Measurements from ENCODE around the gene TMEM164.

Gene TMEM164

DNA sequence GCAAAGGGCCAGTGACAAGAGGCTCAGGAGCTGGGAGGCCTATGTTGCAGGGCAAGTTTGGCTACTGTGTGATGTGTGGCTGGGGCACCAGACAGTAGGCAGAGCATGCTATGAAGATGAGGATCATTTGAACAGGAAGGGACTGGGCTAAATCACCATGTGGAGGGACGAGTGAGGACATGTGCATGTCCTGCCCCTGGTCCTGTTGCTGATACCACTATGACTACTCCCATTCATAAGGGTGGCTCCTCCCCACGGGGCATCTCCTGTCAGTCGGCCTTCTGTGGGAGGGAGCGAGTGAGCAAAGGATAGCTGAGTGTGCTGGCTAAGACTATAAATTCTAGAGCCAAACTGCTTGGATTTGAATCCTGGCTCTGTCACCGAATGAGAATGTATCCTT lies 139.2 kb downstream of the TMEM164 start:
- TF ChIP-seq FOXP2 (optimal IDR thresholded peaks at IDR 0.05; ENCODE audit: borderline replicate concordance, extremely low read depth, extremely low read length, insufficient read depth), result no peak
- no peak for TF ChIP-seq POLR2AphosphoS5 (IDR thresholded peaks at IDR 0.05; ENCODE audit: low read depth, low read length)
- no peak for TF ChIP-seq TAF1 (IDR thresholded peaks at IDR 0.05; ENCODE audit: borderline replicate concordance, insufficient read depth, low read length)
- no peak for TF ChIP-seq SIN3A (IDR thresholded peaks at IDR 0.05; ENCODE audit: borderline replicate concordance, insufficient read depth, low read length)
- TF ChIP-seq, protein P1, sequence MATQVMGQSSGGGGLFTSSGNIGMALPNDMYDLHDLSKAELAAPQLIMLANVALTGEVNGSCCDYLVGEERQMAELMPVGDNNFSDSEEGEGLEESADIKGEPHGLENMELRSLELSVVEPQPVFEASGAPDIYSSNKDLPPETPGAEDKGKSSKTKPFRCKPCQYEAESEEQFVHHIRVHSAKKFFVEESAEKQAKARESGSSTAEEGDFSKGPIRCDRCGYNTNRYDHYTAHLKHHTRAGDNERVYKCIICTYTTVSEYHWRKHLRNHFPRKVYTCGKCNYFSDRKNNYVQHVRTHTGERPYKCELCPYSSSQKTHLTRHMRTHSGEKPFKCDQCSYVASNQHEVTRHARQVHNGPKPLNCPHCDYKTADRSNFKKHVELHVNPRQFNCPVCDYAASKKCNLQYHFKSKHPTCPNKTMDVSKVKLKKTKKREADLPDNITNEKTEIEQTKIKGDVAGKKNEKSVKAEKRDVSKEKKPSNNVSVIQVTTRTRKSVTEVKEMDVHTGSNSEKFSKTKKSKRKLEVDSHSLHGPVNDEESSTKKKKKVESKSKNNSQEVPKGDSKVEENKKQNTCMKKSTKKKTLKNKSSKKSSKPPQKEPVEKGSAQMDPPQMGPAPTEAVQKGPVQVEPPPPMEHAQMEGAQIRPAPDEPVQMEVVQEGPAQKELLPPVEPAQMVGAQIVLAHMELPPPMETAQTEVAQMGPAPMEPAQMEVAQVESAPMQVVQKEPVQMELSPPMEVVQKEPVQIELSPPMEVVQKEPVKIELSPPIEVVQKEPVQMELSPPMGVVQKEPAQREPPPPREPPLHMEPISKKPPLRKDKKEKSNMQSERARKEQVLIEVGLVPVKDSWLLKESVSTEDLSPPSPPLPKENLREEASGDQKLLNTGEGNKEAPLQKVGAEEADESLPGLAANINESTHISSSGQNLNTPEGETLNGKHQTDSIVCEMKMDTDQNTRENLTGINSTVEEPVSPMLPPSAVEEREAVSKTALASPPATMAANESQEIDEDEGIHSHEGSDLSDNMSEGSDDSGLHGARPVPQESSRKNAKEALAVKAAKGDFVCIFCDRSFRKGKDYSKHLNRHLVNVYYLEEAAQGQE (IDR thresholded peaks at IDR 0.05; ENCODE audit: insufficient read depth in 1 of 2, low read depth in 2 of 2, low read length in 2 of 2), result no peak

DNA sequence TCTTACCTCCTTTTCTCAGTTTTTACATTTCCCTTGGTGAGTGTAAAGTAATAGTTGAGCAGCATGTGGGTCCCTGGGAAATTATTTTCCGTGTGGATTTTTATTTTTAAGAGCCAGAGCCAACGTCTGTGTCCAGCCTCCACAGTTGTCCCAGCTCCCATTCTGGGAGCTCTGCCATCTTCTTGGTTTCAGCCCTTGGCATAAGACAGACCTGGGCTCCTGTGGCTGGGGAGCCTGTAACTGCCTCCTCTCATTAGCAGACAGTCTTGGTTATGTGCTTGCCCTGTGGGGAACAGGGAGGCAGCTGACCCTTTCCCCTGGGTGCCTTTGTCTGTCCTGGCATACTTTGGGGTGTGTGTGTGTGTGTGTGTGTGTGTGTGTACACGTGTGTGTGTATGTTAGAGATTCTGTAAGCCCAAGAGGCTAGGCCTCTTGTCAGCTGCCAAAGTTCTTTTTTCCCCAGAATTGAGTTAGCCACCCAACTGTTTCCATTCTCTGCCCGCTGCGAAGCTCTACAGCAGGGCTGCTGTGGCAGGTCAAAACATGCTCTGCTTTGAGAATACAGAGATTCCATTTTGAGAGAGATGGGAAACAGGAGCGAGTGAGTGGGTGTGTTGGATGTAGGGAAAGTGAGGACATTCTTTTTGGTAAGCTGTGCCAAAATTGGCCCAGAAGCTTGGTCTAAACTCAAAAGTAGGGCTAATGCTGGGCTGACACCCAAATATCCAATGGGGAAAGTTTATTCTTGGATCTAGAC lies 140.7 kb downstream of the TMEM164 start:
- no peak for TF ChIP-seq FOXP2 (optimal IDR thresholded peaks at IDR 0.05; ENCODE audit: borderline replicate concordance, extremely low read depth, extremely low read length, insufficient read depth)
- TF ChIP-seq TAF1 (IDR thresholded peaks at IDR 0.05; ENCODE audit: borderline replicate concordance, insufficient read depth, low read length), result no peak
- TF ChIP-seq, protein P1 (IDR thresholded peaks at IDR 0.05; ENCODE audit: insufficient read depth in 1 of 2, low read depth in 2 of 2, low read length in 2 of 2), result no peak
- no peak for TF ChIP-seq POLR2AphosphoS5 (IDR thresholded peaks at IDR 0.05; ENCODE audit: low read depth, low read length)
- TF ChIP-seq SIN3A (IDR thresholded peaks at IDR 0.05; ENCODE audit: borderline replicate concordance, insufficient read depth, low read length), result no peak

DNA sequence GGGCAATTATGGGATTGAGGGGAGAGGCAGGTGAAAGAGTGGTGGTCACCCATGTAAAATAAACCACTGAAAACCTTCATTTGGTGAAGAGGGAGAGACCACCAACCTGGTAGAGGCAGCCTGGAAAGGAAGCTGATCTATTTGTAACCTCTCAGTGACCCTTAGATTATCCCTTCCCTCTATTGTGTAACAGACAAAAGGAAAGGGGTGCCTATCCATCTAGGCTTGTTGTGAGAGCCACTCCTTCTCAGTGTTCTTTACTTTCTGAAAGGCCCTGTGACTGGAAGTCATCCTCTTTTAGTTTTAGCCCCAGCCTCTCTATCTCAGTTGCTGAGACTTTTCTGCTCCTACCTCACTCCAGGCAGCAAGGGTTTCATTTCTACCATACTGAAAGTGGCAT lies 142.4 kb downstream of the TMEM164 start:
- no peak for TF ChIP-seq SIN3A (IDR thresholded peaks at IDR 0.05; ENCODE audit: borderline replicate concordance, insufficient read depth, low read length)
- TF ChIP-seq TAF1 (IDR thresholded peaks at IDR 0.05; ENCODE audit: borderline replicate concordance, insufficient read depth, low read length), result no peak
- no peak for TF ChIP-seq FOXP2 (optimal IDR thresholded peaks at IDR 0.05; ENCODE audit: borderline replicate concordance, extremely low read depth, extremely low read length, insufficient read depth)
- TF ChIP-seq POLR2AphosphoS5 (IDR thresholded peaks at IDR 0.05; ENCODE audit: low read depth, low read length), result no peak
- TF ChIP-seq, protein P1 (IDR thresholded peaks at IDR 0.05; ENCODE audit: insufficient read depth in 1 of 2, low read depth in 2 of 2, low read length in 2 of 2), result no peak

DNA sequence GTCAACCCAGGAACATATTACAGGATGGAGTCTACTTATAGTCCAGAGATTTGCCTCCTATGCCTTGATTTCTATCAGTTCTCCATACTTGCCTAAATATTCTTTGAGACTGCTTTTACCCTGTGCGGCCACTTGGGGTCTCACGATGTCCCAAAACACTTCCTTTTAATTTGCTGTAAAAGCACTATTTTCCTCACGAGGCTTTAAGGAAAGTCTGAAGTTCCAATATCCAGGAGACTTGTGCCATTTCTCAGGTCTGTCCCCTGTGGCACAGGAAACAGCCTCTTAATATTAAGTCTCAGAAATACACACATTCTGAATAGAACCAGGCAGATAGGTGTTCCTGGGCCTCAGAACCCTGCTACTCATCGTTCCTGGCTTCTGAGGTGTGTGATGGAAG lies 142.9 kb downstream of the TMEM164 start:
- TF ChIP-seq SIN3A (IDR thresholded peaks at IDR 0.05; ENCODE audit: borderline replicate concordance, insufficient read depth, low read length) (no peak), POLR2AphosphoS5 (IDR thresholded peaks at IDR 0.05; ENCODE audit: low read depth, low read length) (no peak), TAF1 (IDR thresholded peaks at IDR 0.05; ENCODE audit: borderline replicate concordance, insufficient read depth, low read length) (no peak), FOXP2 (optimal IDR thresholded peaks at IDR 0.05; ENCODE audit: borderline replicate concordance, extremely low read depth, extremely low read length, insufficient read depth) (no peak)
- TF ChIP-seq, protein P1 (IDR thresholded peaks at IDR 0.05; ENCODE audit: insufficient read depth in 1 of 2, low read depth in 2 of 2, low read length in 2 of 2), result no peak

All from PFSK-1 (cell line).